Measurements from ENCODE around the gene ECI2.
"Not testable (repeated sequence)": the region's sequence is repeated elsewhere in the genome, so short reads cannot be mapped to it uniquely, and the experiment has no call there.

The ECI2 gene

GRCh38 chr6:4102687-4103244 lies 32.6 kb downstream of the ECI2 start:
- peak; percentile 17 for DNase-seq (ENCODE audit: low spot score)

- DNase-seq (ENCODE audit: low spot score), result no peak
Measured at GRCh38 chr6:4101298-4101697, 34.1 kb downstream of the ECI2 start.

GRCh38 chr6:4100655-4101054 lies 34.7 kb downstream of the ECI2 start:
- DNase-seq (ENCODE audit: low spot score), result no peak

DNA sequence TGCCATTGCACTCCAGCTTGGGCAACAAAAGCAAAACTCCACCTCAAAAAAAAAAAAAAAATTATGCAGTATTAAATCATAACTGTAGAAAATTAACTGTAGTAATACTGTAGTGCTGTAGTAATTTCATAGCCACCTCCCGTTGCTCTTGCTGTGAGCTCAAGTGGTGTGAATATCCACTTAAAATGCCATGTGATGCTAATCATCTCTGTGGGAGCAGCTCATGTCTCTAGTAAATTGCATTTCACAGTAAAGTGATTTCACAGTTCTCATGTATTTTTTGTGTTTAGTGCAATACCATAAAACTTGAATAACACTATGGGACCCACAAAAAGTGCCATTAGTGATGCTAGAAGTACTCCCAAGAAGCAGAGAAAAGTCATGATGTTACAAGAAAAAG lies 42.1 kb downstream of the ECI2 start:
- DNase-seq (ENCODE audit: low spot score), result no peak

- DNase-seq (ENCODE audit: low spot score), result no peak
Measured at GRCh38 chr6:4091941-4092340, 43.4 kb downstream of the ECI2 start.

GRCh38 chr6:4090043-4090442 lies 45.3 kb downstream of the ECI2 start:
- DNase-seq (ENCODE audit: low spot score), result not testable (repeated sequence)

GRCh38 chr6:4088704-4089103 lies 46.7 kb downstream of the ECI2 start:
- DNase-seq (ENCODE audit: low spot score), result no peak

DNA sequence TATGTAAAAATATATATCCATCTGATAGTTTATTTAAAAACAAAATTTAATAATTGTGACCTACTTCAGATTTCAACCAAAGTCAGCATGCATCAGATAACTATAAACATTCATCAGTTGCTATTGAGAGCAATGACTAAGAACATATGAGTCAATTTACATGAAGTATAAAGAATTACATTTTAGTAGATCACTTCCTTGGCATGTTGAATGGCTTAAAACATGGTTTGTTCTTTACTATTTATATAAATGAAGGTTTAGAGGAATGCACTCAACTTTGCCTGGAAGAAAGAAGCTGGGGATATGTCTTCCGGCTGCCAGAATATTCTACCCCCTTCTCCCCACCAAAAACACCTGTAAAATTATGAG lies 50.1 kb downstream of the ECI2 start:
- DNase-seq (ENCODE audit: low spot score), result no peak

- no peak for DNase-seq (ENCODE audit: low spot score)
Measured at GRCh38 chr6:4084444-4085331, 50.7 kb downstream of the ECI2 start.

- no peak for DNase-seq (ENCODE audit: low spot score)
Measured at GRCh38 chr6:4078691-4079471, 56.5 kb downstream of the ECI2 start, which contains the start of gene FAM217A. FAM217A (minus strand) TSS chr6:4079137; CDS start chr6:4077414, 1,723 bp downstream.

GRCh38 chr6:4074478-4075235 lies 60.7 kb downstream of the ECI2 start:
- DNase-seq (ENCODE audit: low spot score), result no peak

GRCh38 chr6:4071330-4071729 lies 64.0 kb downstream of the ECI2 start:
- no peak for DNase-seq (ENCODE audit: low spot score)

- no peak for DNase-seq (ENCODE audit: low spot score)
Measured at GRCh38 chr6:4069199-4069598, 66.2 kb downstream of the ECI2 start.

DNA sequence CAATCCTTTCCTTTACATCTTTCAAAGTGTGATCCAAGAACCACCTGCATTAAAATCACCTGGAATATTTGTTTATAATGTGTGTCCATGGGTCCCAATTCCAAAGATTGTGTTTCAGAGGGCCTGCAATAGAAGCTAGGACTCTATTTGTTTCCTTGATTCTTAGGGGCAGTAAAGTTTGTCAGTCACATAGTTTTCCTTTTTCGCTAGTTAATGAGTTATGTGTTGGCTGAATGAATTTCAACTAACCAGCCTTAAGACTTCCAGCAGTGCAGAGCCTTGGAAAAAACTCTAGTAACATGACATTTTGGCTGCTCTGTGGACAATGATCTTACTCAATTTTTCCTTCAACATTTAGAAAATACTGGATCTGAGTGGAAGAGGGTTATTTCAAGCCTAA lies 67.7 kb downstream of the ECI2 start:
- DNase-seq (ENCODE audit: low spot score), result no peak

DNA sequence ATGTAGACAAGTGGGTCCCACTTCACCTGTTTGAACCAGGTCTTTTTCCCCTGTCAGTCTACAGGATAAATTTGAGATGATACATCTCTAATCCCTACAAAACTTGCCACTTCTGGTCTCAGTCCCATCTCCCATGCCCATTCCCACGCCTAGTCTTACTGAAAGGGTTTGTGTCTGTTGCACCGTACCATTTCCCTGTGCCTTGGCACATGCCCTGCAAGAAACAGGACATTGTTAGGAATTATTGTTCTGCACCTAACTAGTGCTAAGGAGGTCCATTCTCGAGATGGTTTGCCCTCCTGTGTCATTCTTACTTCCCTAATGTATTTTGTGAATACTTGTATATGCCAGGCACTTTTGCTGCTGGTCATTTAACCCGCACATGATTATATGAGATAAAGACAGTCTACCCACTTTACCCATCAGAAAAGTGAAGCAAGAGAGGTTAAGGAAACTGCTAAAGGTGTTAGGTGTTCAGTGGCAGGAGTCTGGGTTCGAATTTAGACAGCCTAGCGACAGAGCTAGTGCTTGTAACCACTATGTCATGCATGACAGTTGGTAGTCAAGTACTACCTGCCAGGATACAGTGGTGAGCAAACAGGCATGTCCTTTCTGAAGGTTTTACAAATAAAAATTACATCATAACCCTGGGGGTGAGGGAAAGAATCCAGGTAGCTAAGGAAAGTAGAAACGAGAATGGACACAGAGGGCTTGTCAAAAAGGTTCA lies 69.2 kb downstream of the ECI2 start:
- DNase-seq (ENCODE audit: low spot score), result no peak

Data from HuH-7 (cell line).